ENCODE measurements around the gene DPY19L3. TPM values are rescaled to one million over a fixed set of nuclear protein-coding genes. Genes with fewer than 3 reads are reported as not detected.

DPY19L3 gene, protein sequence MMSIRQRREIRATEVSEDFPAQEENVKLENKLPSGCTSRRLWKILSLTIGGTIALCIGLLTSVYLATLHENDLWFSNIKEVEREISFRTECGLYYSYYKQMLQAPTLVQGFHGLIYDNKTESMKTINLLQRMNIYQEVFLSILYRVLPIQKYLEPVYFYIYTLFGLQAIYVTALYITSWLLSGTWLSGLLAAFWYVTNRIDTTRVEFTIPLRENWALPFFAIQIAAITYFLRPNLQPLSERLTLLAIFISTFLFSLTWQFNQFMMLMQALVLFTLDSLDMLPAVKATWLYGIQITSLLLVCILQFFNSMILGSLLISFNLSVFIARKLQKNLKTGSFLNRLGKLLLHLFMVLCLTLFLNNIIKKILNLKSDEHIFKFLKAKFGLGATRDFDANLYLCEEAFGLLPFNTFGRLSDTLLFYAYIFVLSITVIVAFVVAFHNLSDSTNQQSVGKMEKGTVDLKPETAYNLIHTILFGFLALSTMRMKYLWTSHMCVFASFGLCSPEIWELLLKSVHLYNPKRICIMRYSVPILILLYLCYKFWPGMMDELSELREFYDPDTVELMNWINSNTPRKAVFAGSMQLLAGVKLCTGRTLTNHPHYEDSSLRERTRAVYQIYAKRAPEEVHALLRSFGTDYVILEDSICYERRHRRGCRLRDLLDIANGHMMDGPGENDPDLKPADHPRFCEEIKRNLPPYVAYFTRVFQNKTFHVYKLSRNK
- total RNA-seq = 10 to 100 TPM; 53.0 to 66.5 TPM

GRCh38 chr19:32405431-32406160 is at the start of gene DPY19L3:
DPY19L3 (plus strand) TSS chr19:32405770; CDS start chr19:32408254, 2,484 bp downstream.
- intact Hi-C loops (cut with DNase I) = loop anchor here (5.0 to 10.0 kb wide), 2 partner anchors 58 to 269 kb away; partner anchors contain the start of genes ANKRD27, RGS9BP and ZNF507
- Histone ChIP-seq H3K36me3 (no peaks in the 10 kb centered on the region), H3K4me3 (peak within 1 kb of the TSS; percentile 99), H3K9me3 (no peaks in the 10 kb centered on the region), H3K4me1 (replicated peaks) (peaks cover 5% of the 10 kb centered on the region), H3K27me3 (replicated peaks; ENCODE audit: insufficient read depth) (no peaks in the 10 kb centered on the region), H3K27ac (peak within 1 kb of the TSS; percentile 98 to 99)
- TF ChIP-seq POLR2A (IDR thresholded peaks at IDR 0.05) = peak; percentile 85
- TF ChIP-seq, protein P1, sequence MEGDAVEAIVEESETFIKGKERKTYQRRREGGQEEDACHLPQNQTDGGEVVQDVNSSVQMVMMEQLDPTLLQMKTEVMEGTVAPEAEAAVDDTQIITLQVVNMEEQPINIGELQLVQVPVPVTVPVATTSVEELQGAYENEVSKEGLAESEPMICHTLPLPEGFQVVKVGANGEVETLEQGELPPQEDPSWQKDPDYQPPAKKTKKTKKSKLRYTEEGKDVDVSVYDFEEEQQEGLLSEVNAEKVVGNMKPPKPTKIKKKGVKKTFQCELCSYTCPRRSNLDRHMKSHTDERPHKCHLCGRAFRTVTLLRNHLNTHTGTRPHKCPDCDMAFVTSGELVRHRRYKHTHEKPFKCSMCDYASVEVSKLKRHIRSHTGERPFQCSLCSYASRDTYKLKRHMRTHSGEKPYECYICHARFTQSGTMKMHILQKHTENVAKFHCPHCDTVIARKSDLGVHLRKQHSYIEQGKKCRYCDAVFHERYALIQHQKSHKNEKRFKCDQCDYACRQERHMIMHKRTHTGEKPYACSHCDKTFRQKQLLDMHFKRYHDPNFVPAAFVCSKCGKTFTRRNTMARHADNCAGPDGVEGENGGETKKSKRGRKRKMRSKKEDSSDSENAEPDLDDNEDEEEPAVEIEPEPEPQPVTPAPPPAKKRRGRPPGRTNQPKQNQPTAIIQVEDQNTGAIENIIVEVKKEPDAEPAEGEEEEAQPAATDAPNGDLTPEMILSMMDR (IDR thresholded peaks at IDR 0.05) = no peak
- TF ChIP-seq POLR2AphosphoS5 (IDR thresholded peaks at IDR 0.05) = peak; percentile 96
- DNase-seq (ENCODE audit: low spot score) = peak; percentile 95
- 2% methylated on average over 96 of the region's 104 CpGs for WGBS

DNA sequence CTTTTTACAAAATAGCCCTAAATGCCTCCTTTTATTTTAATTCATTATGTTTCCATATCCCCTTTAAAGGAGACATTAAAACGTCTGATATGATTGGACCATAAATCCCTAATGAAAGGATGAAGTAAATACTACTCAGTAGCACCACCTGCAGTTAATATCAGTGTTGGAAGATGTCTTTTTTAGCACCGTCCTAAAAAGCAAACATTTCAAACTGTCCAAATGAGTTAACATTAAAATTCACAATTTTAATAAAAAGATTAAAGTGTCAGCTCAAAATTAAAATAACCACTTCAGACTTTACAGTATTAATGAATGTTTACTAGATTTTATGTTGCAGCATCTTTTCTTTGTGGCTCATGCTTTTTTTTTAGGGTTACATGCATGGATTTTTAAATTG is 47.9 kb upstream of the DPY19L3 start:
- TF ChIP-seq, protein P1 (IDR thresholded peaks at IDR 0.05) = peak in 2 of 4 experiments; percentile 16 to 33
- no peak for TF ChIP-seq POLR2AphosphoS5 (IDR thresholded peaks at IDR 0.05)
- H3K27me3 ChIP-seq (replicated peaks; ENCODE audit: insufficient read depth) = no peaks in the 10 kb centered on the region
- no peaks in the 10 kb centered on the region for H3K9me3 ChIP-seq
- H3K4me1 ChIP-seq (replicated peaks) = peaks cover 14% of the 10 kb centered on the region
- WGBS = 13% methylated on average over 2 of the region's 2 CpGs
- intact Hi-C loops (cut with DNase I) = no loop called here
- H3K36me3 ChIP-seq = no peaks in the 10 kb centered on the region
- DNase-seq (ENCODE audit: low spot score) = no peak
- H3K4me3 ChIP-seq = no peak overlapping the region
- peak overlapping the region in 1 of 2 donors; percentile 90 for H3K27ac ChIP-seq

DNA sequence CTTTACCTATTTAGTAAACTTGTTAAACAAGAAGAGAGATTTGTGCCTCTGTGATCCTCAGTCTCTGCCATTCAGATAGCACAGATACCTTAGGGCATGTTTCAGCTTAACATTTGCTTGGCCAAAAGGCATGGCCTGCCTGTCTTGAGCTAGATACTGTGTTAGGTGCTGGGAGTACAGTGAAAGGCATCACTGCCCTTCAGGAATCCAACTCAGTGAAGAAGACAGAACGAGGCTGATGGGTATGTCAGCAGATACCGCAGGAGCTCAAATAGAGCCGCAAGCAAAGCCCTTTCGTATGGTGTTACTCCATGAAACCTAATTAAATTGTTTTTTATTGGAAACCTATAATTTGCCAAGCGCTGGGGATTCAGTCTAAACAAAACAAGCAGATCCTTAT is 47.2 kb upstream of the DPY19L3 start:
- no peak overlapping the region for H3K4me3 ChIP-seq
- TF ChIP-seq POLR2A (IDR thresholded peaks at IDR 0.05) (no peak), POLR2AphosphoS5 (IDR thresholded peaks at IDR 0.05) (no peak)
- TF ChIP-seq, protein P1 (IDR thresholded peaks at IDR 0.05) = no peak
- intact Hi-C loops (cut with DNase I) = no loop called here
- 66% methylated on average over 5 of the region's 5 CpGs for WGBS
- peak overlapping the region; percentile 61 to 90 for H3K27ac ChIP-seq
- peaks cover 17% of the 10 kb centered on the region for H3K4me1 ChIP-seq (replicated peaks)
- no peaks in the 10 kb centered on the region for H3K27me3 ChIP-seq (replicated peaks; ENCODE audit: insufficient read depth)
- H3K9me3 ChIP-seq = no peaks in the 10 kb centered on the region
- no peak for DNase-seq (ENCODE audit: low spot score)
- H3K36me3 ChIP-seq = no peaks in the 10 kb centered on the region

DNA sequence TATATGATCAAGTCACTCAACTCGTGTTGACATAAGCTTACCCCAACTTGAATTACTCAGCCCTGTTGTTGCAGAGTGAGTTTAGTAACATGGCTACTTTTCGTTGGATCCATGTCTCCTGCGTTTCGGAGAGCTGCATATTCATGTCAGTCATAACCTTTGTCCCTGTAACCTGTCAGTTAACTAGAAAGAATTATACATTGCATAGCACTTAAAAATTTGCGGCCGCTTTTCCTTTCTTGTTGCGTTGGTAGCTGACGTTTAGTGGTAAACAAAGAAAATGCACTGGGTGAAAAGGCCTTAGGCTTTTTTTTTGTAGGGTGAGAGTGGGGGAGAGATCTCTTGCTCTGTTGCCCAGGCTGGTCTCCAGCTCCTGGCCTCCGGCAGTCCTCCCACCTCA is 46.0 kb upstream of the DPY19L3 start:
- Histone ChIP-seq H3K27me3 (replicated peaks; ENCODE audit: insufficient read depth) (no peaks in the 10 kb centered on the region), H3K27ac (peak overlapping the region; percentile 61 to 90), H3K9me3 (no peaks in the 10 kb centered on the region), H3K36me3 (no peaks in the 10 kb centered on the region), H3K4me3 (no peak overlapping the region), H3K4me1 (replicated peaks) (peaks cover 27% of the 10 kb centered on the region)
- no peak for DNase-seq (ENCODE audit: low spot score)
- 77% methylated on average over 9 of the region's 9 CpGs for WGBS
- TF ChIP-seq POLR2A (IDR thresholded peaks at IDR 0.05) (no peak), POLR2AphosphoS5 (IDR thresholded peaks at IDR 0.05) (no peak)
- TF ChIP-seq, protein P1 (IDR thresholded peaks at IDR 0.05) = no peak
- intact Hi-C loops (cut with DNase I) = no loop called here
